ENCODE data around the gene ADIPOR2.
A peak's percentile ranks its signal among the peaks of the same experiment; 100 is the strongest.
"Not testable (repeated sequence)": the region's sequence is repeated elsewhere in the genome, so short reads cannot be mapped to it uniquely, and the experiment has no call there.

Gene ADIPOR2

DNA sequence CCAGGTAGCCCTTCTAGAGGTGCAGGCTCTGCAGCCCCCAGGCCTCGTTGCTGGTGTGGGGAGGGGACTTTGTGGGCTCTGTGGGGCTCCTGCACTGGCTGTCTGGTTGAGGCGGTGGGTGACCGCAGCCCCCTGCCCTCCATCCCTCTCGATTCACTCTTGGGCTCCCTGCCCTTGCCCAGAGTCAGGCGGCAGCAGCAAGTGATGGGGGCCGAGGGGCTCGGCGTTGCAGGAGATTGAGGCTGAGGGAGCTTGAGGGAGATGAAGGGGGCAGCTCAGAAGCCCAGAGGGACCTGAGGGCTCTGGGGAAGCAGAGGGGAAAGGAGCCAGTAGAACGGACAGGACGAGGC is 120.0 kb downstream of the ADIPOR2 start:
- no peaks in the 10 kb centered on the region for H3K36me3 ChIP-seq (ENCODE audit: control insufficient read depth in 2 of 2, insufficient read depth in 2 of 2, low read length in 2 of 2)
- H3K4me1 ChIP-seq (ENCODE audit: control insufficient read depth in 2 of 2, insufficient read depth in 2 of 2, low read length in 2 of 2), result peaks cover 0 to 2% of the 10 kb centered on the region in 2 donors
- H3K4me3 ChIP-seq (ENCODE audit: low read length in 2 of 2), result no peak overlapping the region
- no peak overlapping the region for H3K9ac ChIP-seq (ENCODE audit: low read depth in 1 of 2, low read length in 2 of 2)
- peak overlapping the region in 1 of 2 donors; percentile 52 for H3K27ac ChIP-seq (ENCODE audit: low read depth in 2 of 2, low read length in 2 of 2)
- H3K27me3 ChIP-seq (ENCODE audit: control insufficient read depth in 2 of 2, insufficient read depth in 2 of 2, low read length in 2 of 2), result peaks cover 0 to under 1% of the 10 kb centered on the region in 2 donors
- no peaks in the 10 kb centered on the region for H3K9me3 ChIP-seq (ENCODE audit: control insufficient read depth in 2 of 2, low read length in 2 of 2)

- H3K36me3 ChIP-seq (ENCODE audit: control insufficient read depth in 2 of 2, insufficient read depth in 2 of 2, low read length in 2 of 2), result no peaks in the 10 kb centered on the region
- no peak overlapping the region for H3K4me3 ChIP-seq (ENCODE audit: low read length in 2 of 2)
- no peak overlapping the region for H3K9ac ChIP-seq (ENCODE audit: low read depth in 1 of 2, low read length in 2 of 2)
- H3K9me3 ChIP-seq (ENCODE audit: control insufficient read depth in 2 of 2, low read length in 2 of 2), result no peaks in the 10 kb centered on the region
- H3K27ac ChIP-seq (ENCODE audit: low read depth in 2 of 2, low read length in 2 of 2), result peak overlapping the region in 1 of 2 donors; percentile 63
- peaks cover 0 to 2% of the 10 kb centered on the region in 2 donors for H3K4me1 ChIP-seq (ENCODE audit: control insufficient read depth in 2 of 2, insufficient read depth in 2 of 2, low read length in 2 of 2)
- peaks cover 0 to 2% of the 10 kb centered on the region in 2 donors for H3K27me3 ChIP-seq (ENCODE audit: control insufficient read depth in 2 of 2, insufficient read depth in 2 of 2, low read length in 2 of 2)
These were observed 120.5 kb downstream of the ADIPOR2 start for GRCh38 chr12:1811281-1811947.

DNA sequence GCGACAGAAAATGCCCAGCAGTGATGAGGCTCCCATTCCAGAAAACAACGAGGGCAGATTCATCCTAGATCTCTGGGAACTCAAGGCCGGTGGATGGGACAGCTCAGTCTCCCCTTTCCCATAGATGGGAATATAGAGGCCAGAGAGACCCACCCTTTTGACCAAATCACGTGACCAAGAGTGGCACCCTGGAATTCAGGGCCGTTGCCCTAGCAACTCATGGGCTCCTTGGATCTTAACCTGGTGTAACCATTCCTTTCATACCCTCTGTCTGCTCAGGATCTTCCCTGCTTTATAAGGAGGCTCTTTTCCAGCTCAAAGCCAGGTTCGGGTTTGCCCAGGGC is 121.0 kb downstream of the ADIPOR2 start:
- H3K4me1 ChIP-seq (ENCODE audit: control insufficient read depth in 2 of 2, insufficient read depth in 2 of 2, low read length in 2 of 2), result peaks cover 0 to 2% of the 10 kb centered on the region in 2 donors
- no peaks in the 10 kb centered on the region for H3K9me3 ChIP-seq (ENCODE audit: control insufficient read depth in 2 of 2, low read length in 2 of 2)
- H3K4me3 ChIP-seq (ENCODE audit: low read length in 2 of 2), result no peak overlapping the region
- H3K9ac ChIP-seq (ENCODE audit: low read depth in 1 of 2, low read length in 2 of 2), result no peak overlapping the region
- H3K36me3 ChIP-seq (ENCODE audit: control insufficient read depth in 2 of 2, insufficient read depth in 2 of 2, low read length in 2 of 2), result no peaks in the 10 kb centered on the region
- peaks cover 0 to 2% of the 10 kb centered on the region in 2 donors for H3K27me3 ChIP-seq (ENCODE audit: control insufficient read depth in 2 of 2, insufficient read depth in 2 of 2, low read length in 2 of 2)
- peak overlapping the region; percentile 50 to 63 for H3K27ac ChIP-seq (ENCODE audit: low read depth in 2 of 2, low read length in 2 of 2)

- Histone ChIP-seq H3K4me1 (ENCODE audit: control insufficient read depth in 2 of 2, insufficient read depth in 2 of 2, low read length in 2 of 2) (peaks cover 0 to 2% of the 10 kb centered on the region in 2 donors), H3K9me3 (ENCODE audit: control insufficient read depth in 2 of 2, low read length in 2 of 2) (no peaks in the 10 kb centered on the region), H3K9ac (ENCODE audit: low read depth in 1 of 2, low read length in 2 of 2) (no peak overlapping the region), H3K27ac (ENCODE audit: low read depth in 2 of 2, low read length in 2 of 2) (peak overlapping the region; percentile 50 to 63), H3K27me3 (ENCODE audit: control insufficient read depth in 2 of 2, insufficient read depth in 2 of 2, low read length in 2 of 2) (peaks cover 0 to 2% of the 10 kb centered on the region in 2 donors), H3K4me3 (ENCODE audit: low read length in 2 of 2) (no peak overlapping the region), H3K36me3 (ENCODE audit: control insufficient read depth in 2 of 2, insufficient read depth in 2 of 2, low read length in 2 of 2) (no peaks in the 10 kb centered on the region)
These were observed 121.9 kb downstream of the ADIPOR2 start for GRCh38 chr12:1812650-1813302.

DNA sequence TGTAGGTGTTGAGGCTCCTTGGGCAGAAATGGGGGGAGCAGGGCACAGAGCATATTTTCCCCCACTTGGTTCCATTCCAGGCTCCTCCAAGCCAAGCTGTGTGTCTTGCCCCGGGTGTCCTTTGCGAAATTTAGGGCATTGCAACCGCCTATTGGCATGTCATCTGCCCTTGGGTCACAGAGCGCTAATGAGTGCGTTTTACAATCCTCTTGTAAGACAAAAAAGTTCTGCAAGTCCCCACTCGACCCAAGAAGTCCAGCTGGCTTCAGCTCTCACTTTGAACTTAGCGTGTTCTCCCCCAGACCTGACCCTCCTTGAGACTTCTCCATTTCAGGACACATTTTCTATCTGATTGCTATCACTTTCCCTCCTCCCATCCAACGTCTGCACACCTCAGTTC is 123.4 kb downstream of the ADIPOR2 start:
- H3K36me3 ChIP-seq (ENCODE audit: control insufficient read depth in 2 of 2, insufficient read depth in 2 of 2, low read length in 2 of 2), result no peaks in the 10 kb centered on the region
- no peak overlapping the region for H3K9ac ChIP-seq (ENCODE audit: low read depth in 1 of 2, low read length in 2 of 2)
- no peaks in the 10 kb centered on the region for H3K9me3 ChIP-seq (ENCODE audit: control insufficient read depth in 2 of 2, low read length in 2 of 2)
- peaks cover 0 to 1% of the 10 kb centered on the region in 2 donors for H3K4me1 ChIP-seq (ENCODE audit: control insufficient read depth in 2 of 2, insufficient read depth in 2 of 2, low read length in 2 of 2)
- no peak overlapping the region for H3K4me3 ChIP-seq (ENCODE audit: low read length in 2 of 2)
- H3K27me3 ChIP-seq (ENCODE audit: control insufficient read depth in 2 of 2, insufficient read depth in 2 of 2, low read length in 2 of 2), result peaks cover 3 to 4% of the 10 kb centered on the region in 2 donors
- H3K27ac ChIP-seq (ENCODE audit: low read depth in 2 of 2, low read length in 2 of 2), result no peak overlapping the region

DNA sequence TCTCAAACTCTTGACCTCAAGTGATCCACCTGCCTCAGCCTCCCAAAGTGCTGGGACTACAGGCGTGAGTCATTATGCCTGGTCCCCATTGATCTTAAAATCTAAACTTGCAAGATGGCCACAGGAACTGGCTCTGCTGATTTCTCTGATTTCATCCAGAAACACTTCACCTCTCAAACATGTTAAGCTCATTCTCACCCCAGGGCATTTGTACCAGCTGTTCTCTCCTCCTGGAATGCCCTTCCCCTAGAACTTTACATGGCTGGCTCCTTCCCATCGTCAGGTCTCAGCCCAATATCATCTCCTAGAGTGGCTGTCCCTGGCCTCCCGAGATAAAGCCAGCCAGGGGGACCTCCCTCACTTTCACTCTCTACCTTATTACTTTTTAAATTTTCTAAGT is 124.2 kb downstream of the ADIPOR2 start:
- no peak overlapping the region for H3K27ac ChIP-seq (ENCODE audit: low read depth in 2 of 2, low read length in 2 of 2)
- H3K9ac ChIP-seq (ENCODE audit: low read depth in 1 of 2, low read length in 2 of 2), result no peak overlapping the region
- peaks cover 9 to 12% of the 10 kb centered on the region in 2 donors for H3K27me3 ChIP-seq (ENCODE audit: control insufficient read depth in 2 of 2, insufficient read depth in 2 of 2, low read length in 2 of 2)
- no peaks in the 10 kb centered on the region for H3K4me1 ChIP-seq (ENCODE audit: control insufficient read depth in 2 of 2, insufficient read depth in 2 of 2, low read length in 2 of 2)
- no peaks in the 10 kb centered on the region for H3K36me3 ChIP-seq (ENCODE audit: control insufficient read depth in 2 of 2, insufficient read depth in 2 of 2, low read length in 2 of 2)
- H3K9me3 ChIP-seq (ENCODE audit: control insufficient read depth in 2 of 2, low read length in 2 of 2), result no peaks in the 10 kb centered on the region
- H3K4me3 ChIP-seq (ENCODE audit: low read length in 2 of 2), result no peak overlapping the region

GRCh38 chr12:1815814-1816729 is 125.2 kb downstream of the ADIPOR2 start:
- Histone ChIP-seq H3K4me3 (ENCODE audit: low read length in 2 of 2) (no peak overlapping the region), H3K9ac (ENCODE audit: low read depth in 1 of 2, low read length in 2 of 2) (no peak overlapping the region), H3K4me1 (ENCODE audit: control insufficient read depth in 2 of 2, insufficient read depth in 2 of 2, low read length in 2 of 2) (no peaks in the 10 kb centered on the region), H3K27me3 (ENCODE audit: control insufficient read depth in 2 of 2, insufficient read depth in 2 of 2, low read length in 2 of 2) (peaks cover 16 to 17% of the 10 kb centered on the region in 2 donors), H3K36me3 (ENCODE audit: control insufficient read depth in 2 of 2, insufficient read depth in 2 of 2, low read length in 2 of 2) (no peaks in the 10 kb centered on the region), H3K9me3 (ENCODE audit: control insufficient read depth in 2 of 2, low read length in 2 of 2) (no peaks in the 10 kb centered on the region), H3K27ac (ENCODE audit: low read depth in 2 of 2, low read length in 2 of 2) (no peak overlapping the region)

- peaks cover 18 to 24% of the 10 kb centered on the region in 2 donors for H3K27me3 ChIP-seq (ENCODE audit: control insufficient read depth in 2 of 2, insufficient read depth in 2 of 2, low read length in 2 of 2)
- H3K4me1 ChIP-seq (ENCODE audit: control insufficient read depth in 2 of 2, insufficient read depth in 2 of 2, low read length in 2 of 2), result no peaks in the 10 kb centered on the region
- no peaks in the 10 kb centered on the region for H3K9me3 ChIP-seq (ENCODE audit: control insufficient read depth in 2 of 2, low read length in 2 of 2)
- no peak overlapping the region for H3K9ac ChIP-seq (ENCODE audit: low read depth in 1 of 2, low read length in 2 of 2)
- H3K27ac ChIP-seq (ENCODE audit: low read depth in 2 of 2, low read length in 2 of 2), result no peak overlapping the region
- H3K36me3 ChIP-seq (ENCODE audit: control insufficient read depth in 2 of 2, insufficient read depth in 2 of 2, low read length in 2 of 2), result no peaks in the 10 kb centered on the region
- H3K4me3 ChIP-seq (ENCODE audit: low read length in 2 of 2), result no peak overlapping the region
These were observed 126.0 kb downstream of the ADIPOR2 start for GRCh38 chr12:1816730-1817348.

DNA sequence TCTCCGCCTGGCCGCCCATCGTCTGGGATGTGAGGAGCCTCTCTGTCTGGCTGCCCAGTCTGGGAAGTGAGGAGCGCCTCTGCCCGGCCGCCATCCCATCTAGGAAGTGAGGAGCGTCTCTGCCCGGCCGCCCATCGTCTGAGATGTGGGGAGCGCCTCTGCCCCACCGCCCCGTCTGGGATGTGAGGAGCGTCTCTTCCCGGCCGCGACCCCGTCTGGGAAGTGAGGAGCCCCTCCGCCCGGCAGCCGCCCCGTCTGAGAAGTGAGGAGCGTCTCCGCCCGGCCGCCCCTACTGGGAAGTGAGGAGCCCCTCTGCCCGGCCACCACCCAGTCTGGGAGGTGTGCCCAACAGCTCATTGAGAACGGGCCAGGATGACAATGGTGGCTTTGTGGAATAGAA is 127.1 kb downstream of the ADIPOR2 start:
- H3K27me3 ChIP-seq (ENCODE audit: control insufficient read depth in 2 of 2, insufficient read depth in 2 of 2, low read length in 2 of 2), result peaks cover 20 to 30% of the 10 kb centered on the region in 2 donors
- not testable (repeated sequence) for H3K4me1 ChIP-seq (ENCODE audit: control insufficient read depth in 2 of 2, insufficient read depth in 2 of 2, low read length in 2 of 2); H3K36me3 ChIP-seq (ENCODE audit: control insufficient read depth in 2 of 2, insufficient read depth in 2 of 2, low read length in 2 of 2); H3K4me3 ChIP-seq (ENCODE audit: low read length in 2 of 2); H3K27ac ChIP-seq (ENCODE audit: low read depth in 2 of 2, low read length in 2 of 2); H3K9ac ChIP-seq (ENCODE audit: low read depth in 1 of 2, low read length in 2 of 2); H3K9me3 ChIP-seq (ENCODE audit: control insufficient read depth in 2 of 2, low read length in 2 of 2)
